ENCODE measurements around the gene FAM149A. TPM values are rescaled to one million over a fixed set of nuclear protein-coding genes. Genes with fewer than 3 reads are reported as not detected.

FAM149A gene
- total and polyA plus RNA-seq, 10 of the 15 experiments (the other 5 are each of a cell fraction or from before 2014, with no cell fraction given) = 0.38 to 1.9 (median 0.99) TPM

DNA sequence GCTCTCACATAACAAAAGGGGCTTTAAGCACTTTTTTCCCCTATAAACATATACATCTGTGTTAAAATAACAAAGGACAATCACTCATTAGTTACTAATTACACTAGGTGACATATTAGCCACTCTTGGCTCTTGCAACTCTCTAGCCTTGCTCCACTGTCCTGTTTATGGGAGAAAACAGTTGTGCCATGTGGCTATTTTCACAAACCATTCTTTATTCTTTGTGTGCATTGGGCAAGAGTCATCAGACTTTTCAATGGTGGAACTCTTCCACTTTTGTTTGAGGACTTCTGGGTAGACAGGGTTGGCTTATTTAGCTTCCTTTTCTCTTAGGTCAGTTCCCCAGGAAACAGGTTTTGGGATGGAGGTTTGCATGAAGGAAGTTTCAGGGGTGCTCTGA lies 16.0 kb upstream of the FAM149A start:
- intact Hi-C loops (cut with micrococcal nuclease; ENCODE audit: unreplicated experiment) = no loop called here

DNA sequence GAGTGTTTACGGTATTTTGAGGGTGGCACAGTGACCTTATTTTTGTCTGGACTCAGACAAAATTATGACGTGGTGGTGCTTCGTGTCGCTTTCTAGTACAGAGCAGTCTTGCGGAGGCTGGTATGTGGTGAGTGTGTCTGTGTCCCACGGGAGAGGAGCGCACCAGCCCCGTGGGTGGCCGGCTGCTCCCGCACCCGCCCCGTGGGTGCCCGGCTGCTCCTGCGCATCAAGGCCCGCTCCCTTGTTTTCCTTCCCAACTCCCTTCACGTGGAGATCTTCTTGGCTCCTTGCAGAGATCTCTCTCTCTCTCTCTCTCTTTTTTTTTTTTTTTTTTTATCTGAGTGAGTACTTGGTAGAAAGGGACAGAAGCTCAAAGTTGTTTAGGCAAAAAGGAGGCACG lies 12.2 kb upstream of the FAM149A start:
- Histone ChIP-seq H3K4me3 (no peak overlapping the region), H3K4me1 (ENCODE audit: control insufficient read depth, insufficient read depth, low read length) (no peaks in the 10 kb centered on the region), H4K20me1 (ENCODE audit: control insufficient read depth, insufficient read depth) (no peaks in the 10 kb centered on the region), H2AFZ (ENCODE audit: control insufficient read depth, low read depth, low read length) (no peak overlapping the region), H3K27me3 (replicated peaks in 1 of 2; ENCODE audit: control insufficient read depth in 2 of 2, insufficient read depth in 2 of 2, low read length in 1 of 2) (peaks cover 2 to 4% of the 10 kb centered on the region in 2 experiments), H3K9me3 (replicated peaks; ENCODE audit: control insufficient read depth, insufficient read depth, low read length) (no peaks in the 10 kb centered on the region; the same call in 2 of the 3 replicates), H3K36me3 (ENCODE audit: control insufficient read depth in 2 of 2, insufficient read depth in 2 of 2, low read length in 1 of 2) (no peaks in the 10 kb centered on the region), H3K9ac (ENCODE audit: control insufficient read depth, insufficient read depth, low read length) (no peak overlapping the region), H3K4me2 (ENCODE audit: control insufficient read depth, insufficient read depth) (no peak overlapping the region), H3K79me2 (ENCODE audit: control insufficient read depth, insufficient read depth, low read length) (no peaks in the 10 kb centered on the region), H3K27ac (ENCODE audit: control insufficient read depth, insufficient read depth) (no peak overlapping the region)
- FAIRE-seq = no peak
- ChIA-PET POLR2A (no interaction called here), CTCF (no interaction called here), SMC1A (ENCODE audit: uncharacterized antibody, unreplicated experiment) (no interaction called here), RAD21 (ENCODE audit: unreplicated experiment) (no interaction called here)
- ATAC-seq = no peak
- DNase-seq (ENCODE audit: low read depth, low spot score) = no peak
- BruUV-seq (replicated peaks) = no TSS peak
- in situ Hi-C loops (cut with MboI) = no loop called here
- intact Hi-C loops (cut with micrococcal nuclease; ENCODE audit: unreplicated experiment) = no loop called here
- 71% methylated on average over 11 of the region's 17 CpGs for WGBS (ENCODE audit: insufficient coverage, insufficient replicate concordance, low lambda C conversion rate, missing lambda C conversion rate)
- TF ChIP-seq YBX1 (IDR thresholded peaks at IDR 0.05) (no peak), HDAC2 (IDR thresholded peaks at IDR 0.05) (no peak), KLF5 (IDR thresholded peaks at IDR 0.05; ENCODE audit: partially characterized antibody) (no peak), RUNX3 (IDR thresholded peaks at IDR 0.05; ENCODE audit: low read length) (no peak), RFX5 (IDR thresholded peaks at IDR 0.05; ENCODE audit: low read depth, low read length) (no peak), TCF12 (IDR thresholded peaks at IDR 0.05; ENCODE audit: low read depth, low read length) (no peak), POU2F2 (IDR thresholded peaks at IDR 0.05; ENCODE audit: borderline replicate concordance, low read depth, low read length) (no peak), NFYB (IDR thresholded peaks at IDR 0.05; ENCODE audit: insufficient read depth, low read depth, low read length) (no peak), RAD21 (IDR thresholded peaks at IDR 0.05; ENCODE audit: insufficient read depth, low read depth, low read length) (no peak), NR2C2 (IDR thresholded peaks at IDR 0.05; ENCODE audit: borderline replicate concordance, control insufficient read depth, insufficient read length, low read depth) (no peak), BRCA1 (IDR thresholded peaks at IDR 0.05; ENCODE audit: low read depth, low read length) (no peak), POLR2AphosphoS5 (IDR thresholded peaks at IDR 0.05; ENCODE audit: low read length) (no peak), POLR2AphosphoS2 (IDR thresholded peaks at IDR 0.05; ENCODE audit: low read depth, low read length) (no peak), ZNF622 (IDR thresholded peaks at IDR 0.05) (no peak), SPI1 (IDR thresholded peaks at IDR 0.05; ENCODE audit: borderline replicate concordance, insufficient read depth, low read depth, low read length) (no peak), SIN3A (IDR thresholded peaks at IDR 0.05; ENCODE audit: low read depth, low read length) (no peak)
- TF ChIP-seq, protein P1, sequence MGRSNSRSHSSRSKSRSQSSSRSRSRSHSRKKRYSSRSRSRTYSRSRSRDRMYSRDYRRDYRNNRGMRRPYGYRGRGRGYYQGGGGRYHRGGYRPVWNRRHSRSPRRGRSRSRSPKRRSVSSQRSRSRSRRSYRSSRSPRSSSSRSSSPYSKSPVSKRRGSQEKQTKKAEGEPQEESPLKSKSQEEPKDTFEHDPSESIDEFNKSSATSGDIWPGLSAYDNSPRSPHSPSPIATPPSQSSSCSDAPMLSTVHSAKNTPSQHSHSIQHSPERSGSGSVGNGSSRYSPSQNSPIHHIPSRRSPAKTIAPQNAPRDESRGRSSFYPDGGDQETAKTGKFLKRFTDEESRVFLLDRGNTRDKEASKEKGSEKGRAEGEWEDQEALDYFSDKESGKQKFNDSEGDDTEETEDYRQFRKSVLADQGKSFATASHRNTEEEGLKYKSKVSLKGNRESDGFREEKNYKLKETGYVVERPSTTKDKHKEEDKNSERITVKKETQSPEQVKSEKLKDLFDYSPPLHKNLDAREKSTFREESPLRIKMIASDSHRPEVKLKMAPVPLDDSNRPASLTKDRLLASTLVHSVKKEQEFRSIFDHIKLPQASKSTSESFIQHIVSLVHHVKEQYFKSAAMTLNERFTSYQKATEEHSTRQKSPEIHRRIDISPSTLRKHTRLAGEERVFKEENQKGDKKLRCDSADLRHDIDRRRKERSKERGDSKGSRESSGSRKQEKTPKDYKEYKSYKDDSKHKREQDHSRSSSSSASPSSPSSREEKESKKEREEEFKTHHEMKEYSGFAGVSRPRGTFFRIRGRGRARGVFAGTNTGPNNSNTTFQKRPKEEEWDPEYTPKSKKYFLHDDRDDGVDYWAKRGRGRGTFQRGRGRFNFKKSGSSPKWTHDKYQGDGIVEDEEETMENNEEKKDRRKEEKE (IDR thresholded peaks at IDR 0.05) = no peak

More for the DNA sequence above, 16.0 kb upstream of the FAM149A start:
- no peaks in the 10 kb centered on the region for H3K36me3 ChIP-seq (ENCODE audit: control insufficient read depth in 2 of 2, insufficient read depth in 2 of 2, low read length in 1 of 2)
- no peak for ATAC-seq
- H4K20me1 ChIP-seq (ENCODE audit: control insufficient read depth, insufficient read depth) = no peaks in the 10 kb centered on the region
- DNase-seq (ENCODE audit: low read depth, low spot score) = no peak
- FAIRE-seq = no peak
- no peaks in the 10 kb centered on the region; the same call in 2 of the 3 replicates for H3K9me3 ChIP-seq (replicated peaks; ENCODE audit: control insufficient read depth, insufficient read depth, low read length)
- no peak overlapping the region for H3K27ac ChIP-seq (ENCODE audit: control insufficient read depth, insufficient read depth)
- H3K4me1 ChIP-seq (ENCODE audit: control insufficient read depth, insufficient read depth, low read length) = no peaks in the 10 kb centered on the region
- no peak overlapping the region for H3K9ac ChIP-seq (ENCODE audit: control insufficient read depth, insufficient read depth, low read length)
- POLR2A ChIA-PET = no interaction called here
- TF ChIP-seq JUND (IDR thresholded peaks at IDR 0.05; ENCODE audit: low read depth, low read length) (no peak), JUNB (IDR thresholded peaks at IDR 0.05) (no peak), ZZZ3 (IDR thresholded peaks at IDR 0.05; ENCODE audit: control insufficient read depth, insufficient read length, low read depth) (no peak), MTA3 (IDR thresholded peaks at IDR 0.05; ENCODE audit: borderline replicate concordance, low read length) (no peak), KDM1A (IDR thresholded peaks at IDR 0.05; ENCODE audit: borderline replicate concordance) (no peak), PAX8 (IDR thresholded peaks at IDR 0.05) (no peak)
- H3K4me3 ChIP-seq = no peak overlapping the region
- CTCF ChIA-PET = no interaction called here
- H3K79me2 ChIP-seq (ENCODE audit: control insufficient read depth, insufficient read depth, low read length) = no peaks in the 10 kb centered on the region
- no peak overlapping the region for H2AFZ ChIP-seq (ENCODE audit: control insufficient read depth, low read depth, low read length)
- SMC1A ChIA-PET (ENCODE audit: uncharacterized antibody, unreplicated experiment) = interaction anchor here (1.0 kb wide), 1 partner anchor 13 kb away, joined by 3 read pairs; no protein-coding TSS in a partner anchor
- in situ Hi-C loops (cut with MboI) = no loop called here
- RAD21 ChIA-PET (ENCODE audit: unreplicated experiment) = no interaction called here
- no peaks in the 10 kb centered on the region; a peak in 2 of 4 replicates for H3K27me3 ChIP-seq (replicated peaks in 1 of 2; ENCODE audit: control insufficient read depth in 2 of 2, insufficient read depth in 2 of 2, low read length in 1 of 2)
- no TSS peak for BruUV-seq (replicated peaks)
- no peak overlapping the region for H3K4me2 ChIP-seq (ENCODE audit: control insufficient read depth, insufficient read depth)

Measured in GM12878 (cell line).